ENCODE data around the gene HCN4. TPM values are rescaled to one million over a fixed set of nuclear protein-coding genes. Genes with fewer than 3 reads are reported as not detected.

The HCN4 gene
- total RNA-seq, 5 donors from 2014 or later (not counting 1 experiment from before 2014, with no cell fraction given), result not detected

GRCh38 chr15:73374604-73375003 lies 5.8 kb upstream of the HCN4 start:
- H3K4me3 Mint-ChIP-seq, result no peak overlapping the region
- Histone ChIP-seq H3K36me3 (ENCODE audit: control insufficient read depth in 2 of 2, extremely low read depth in 1 of 2, insufficient read depth in 1 of 2, low read length in 1 of 2) (no peaks in the 10 kb centered on the region), H3K4me3 (ENCODE audit: control insufficient read depth in 1 of 2, extremely low read depth in 1 of 2, low read length in 1 of 2) (no peak overlapping the region), H3K27ac (ENCODE audit: low read length) (no peak overlapping the region), H3K4me1 (ENCODE audit: control insufficient read depth in 1 of 2, extremely low read depth in 1 of 2, insufficient read depth in 2 of 2, low read length in 2 of 2) (no peaks in the 10 kb centered on the region), H3K27me3 (replicated peaks in 1 of 2; ENCODE audit: control insufficient read depth in 2 of 2, extremely low read depth in 1 of 2, insufficient read depth in 2 of 2, low read length in 1 of 2) (peaks cover 12 to 46% of the 10 kb centered on the region in 2 experiments), H3K9me3 (no peaks in the 10 kb centered on the region)
- H3K36me3 Mint-ChIP-seq, result no peaks in the 10 kb centered on the region
- no peaks in the 10 kb centered on the region for H3K4me1 Mint-ChIP-seq
- no peak overlapping the region for H3K27ac Mint-ChIP-seq
- ChIA-PET POLR2A (no interaction called here), CTCF (no interaction called here)
- H3K9me3 Mint-ChIP-seq, result no peaks in the 10 kb centered on the region
- peaks cover 30 to 35% of the 10 kb centered on the region in 2 donors for H3K27me3 Mint-ChIP-seq
- DNase-seq, result no peak
- 51% methylated on average over 5 of the region's 6 CpGs for WGBS (ENCODE audit: insufficient coverage)
- ATAC-seq (replicated peaks in 1 of 4), result no peak

GRCh38 chr15:73373221-73373620 lies 4.5 kb upstream of the HCN4 start:
- no peak for DNase-seq

GRCh38 chr15:73371812-73372211 lies 3.1 kb upstream of the HCN4 start:
- H3K36me3 Mint-ChIP-seq, result no peaks in the 10 kb centered on the region
- H3K9me3 Mint-ChIP-seq, result no peaks in the 10 kb centered on the region
- H3K9me3 ChIP-seq, result no peaks in the 10 kb centered on the region
- CTCF ChIA-PET, result interaction anchor here in 1 of 2 donors (0.5 kb wide), 1 partner anchor 30 kb away, joined by 5 read pairs; no protein-coding TSS in a partner anchor
- WGBS (ENCODE audit: insufficient coverage), result 70% methylated on average over 1 of the region's 2 CpGs
- H3K27ac Mint-ChIP-seq, result no peak overlapping the region
- POLR2A ChIA-PET, result no interaction called here
- ATAC-seq (replicated peaks in 1 of 4), result no peak
- H3K4me3 ChIP-seq (ENCODE audit: control insufficient read depth in 1 of 2, extremely low read depth in 1 of 2, low read length in 1 of 2), result no peak overlapping the region
- peaks cover 33 to 49% of the 10 kb centered on the region in 2 donors for H3K27me3 Mint-ChIP-seq
- peaks cover 0 to 3% (median 1%) of the 10 kb centered on the region in 3 donors for H3K4me1 Mint-ChIP-seq
- peaks cover 15 to 58% of the 10 kb centered on the region in 2 experiments for H3K27me3 ChIP-seq (replicated peaks in 1 of 2; ENCODE audit: control insufficient read depth in 2 of 2, extremely low read depth in 1 of 2, insufficient read depth in 2 of 2, low read length in 1 of 2)
- H3K4me3 Mint-ChIP-seq, result no peak overlapping the region
- DNase-seq, result no peak
- no peaks in the 10 kb centered on the region for H3K36me3 ChIP-seq (ENCODE audit: control insufficient read depth in 2 of 2, extremely low read depth in 1 of 2, insufficient read depth in 1 of 2, low read length in 1 of 2)
- peaks cover 0 to 5% of the 10 kb centered on the region in 2 experiments for H3K4me1 ChIP-seq (ENCODE audit: control insufficient read depth in 1 of 2, extremely low read depth in 1 of 2, insufficient read depth in 2 of 2, low read length in 2 of 2)
- H3K27ac ChIP-seq (ENCODE audit: low read length), result no peak overlapping the region

More at GRCh38 chr15:73373221-73373620, 4.5 kb upstream of the HCN4 start:
- no peak overlapping the region for H3K4me3 Mint-ChIP-seq
- no peaks in the 10 kb centered on the region for H3K36me3 ChIP-seq (ENCODE audit: control insufficient read depth in 2 of 2, extremely low read depth in 1 of 2, insufficient read depth in 1 of 2, low read length in 1 of 2)
- POLR2A ChIA-PET, result no interaction called here
- no peaks in the 10 kb centered on the region for H3K9me3 Mint-ChIP-seq
- CTCF ChIA-PET, result interaction anchor here in 1 of 2 donors (0.5 to 0.6 kb wide), 2 partner anchors 73 to 243 kb away, joined by 3 read pairs; no protein-coding TSS in a partner anchor
- H3K27me3 ChIP-seq (replicated peaks in 1 of 2; ENCODE audit: control insufficient read depth in 2 of 2, extremely low read depth in 1 of 2, insufficient read depth in 2 of 2, low read length in 1 of 2), result peaks cover 12 to 51% of the 10 kb centered on the region in 2 experiments
- H3K9me3 ChIP-seq, result no peaks in the 10 kb centered on the region
- H3K27ac ChIP-seq (ENCODE audit: low read length), result no peak overlapping the region
- no peaks in the 10 kb centered on the region for H3K4me1 Mint-ChIP-seq
- no peak for ATAC-seq (replicated peaks in 1 of 4)
- H3K4me1 ChIP-seq (ENCODE audit: control insufficient read depth in 1 of 2, extremely low read depth in 1 of 2, insufficient read depth in 2 of 2, low read length in 2 of 2), result peaks cover 0 to 5% of the 10 kb centered on the region in 2 experiments
- peaks cover 29 to 43% of the 10 kb centered on the region in 2 donors for H3K27me3 Mint-ChIP-seq
- no peak overlapping the region for H3K27ac Mint-ChIP-seq
- WGBS (ENCODE audit: insufficient coverage), result no CpG with 5 or more reads among the region's 1 CpG
- H3K4me3 ChIP-seq (ENCODE audit: control insufficient read depth in 1 of 2, extremely low read depth in 1 of 2, low read length in 1 of 2), result no peak overlapping the region
- H3K36me3 Mint-ChIP-seq, result no peaks in the 10 kb centered on the region

GRCh38 chr15:73370151-73370550 lies 1.4 kb upstream of the HCN4 start:
- Histone ChIP-seq H3K36me3 (ENCODE audit: control insufficient read depth in 2 of 2, extremely low read depth in 1 of 2, insufficient read depth in 1 of 2, low read length in 1 of 2) (no peaks in the 10 kb centered on the region), H3K4me3 (ENCODE audit: control insufficient read depth in 1 of 2, extremely low read depth in 1 of 2, low read length in 1 of 2) (no peak overlapping the region), H3K27me3 (replicated peaks in 1 of 2; ENCODE audit: control insufficient read depth in 2 of 2, extremely low read depth in 1 of 2, insufficient read depth in 2 of 2, low read length in 1 of 2) (peaks cover 16 to 69% of the 10 kb centered on the region in 2 experiments), H3K27ac (ENCODE audit: low read length) (no peak overlapping the region), H3K4me1 (ENCODE audit: control insufficient read depth in 1 of 2, extremely low read depth in 1 of 2, insufficient read depth in 2 of 2, low read length in 2 of 2) (peaks cover 0 to 5% of the 10 kb centered on the region in 2 experiments), H3K9me3 (no peaks in the 10 kb centered on the region)
- ChIA-PET POLR2A (no interaction called here), CTCF (no interaction called here)
- WGBS (ENCODE audit: insufficient coverage), result no CpG with 5 or more reads among the region's 3 CpGs
- Mint-ChIP-seq H3K27ac (no peak overlapping the region), H3K27me3 (peaks cover 46 to 66% of the 10 kb centered on the region in 2 donors), H3K4me1 (peaks cover 0 to 3% (median 1%) of the 10 kb centered on the region in 3 donors), H3K36me3 (no peaks in the 10 kb centered on the region), H3K9me3 (no peaks in the 10 kb centered on the region), H3K4me3 (no peak overlapping the region)
- DNase-seq (no peak), ATAC-seq (replicated peaks in 1 of 4) (no peak)

GRCh38 chr15:73369154-73369694 lies 466 bp upstream of the HCN4 start:
- Histone ChIP-seq H3K4me3 (ENCODE audit: control insufficient read depth in 1 of 2, extremely low read depth in 1 of 2, low read length in 1 of 2) (no peak overlapping the region), H3K4me1 (ENCODE audit: control insufficient read depth in 1 of 2, extremely low read depth in 1 of 2, insufficient read depth in 2 of 2, low read length in 2 of 2) (peaks cover 0 to 5% of the 10 kb centered on the region in 2 experiments), H3K9me3 (no peaks in the 10 kb centered on the region), H3K27me3 (replicated peaks in 1 of 2; ENCODE audit: control insufficient read depth in 2 of 2, extremely low read depth in 1 of 2, insufficient read depth in 2 of 2, low read length in 1 of 2) (peaks cover 17 to 69% of the 10 kb centered on the region in 2 experiments), H3K27ac (ENCODE audit: low read length) (no peak overlapping the region), H3K36me3 (ENCODE audit: control insufficient read depth in 2 of 2, extremely low read depth in 1 of 2, insufficient read depth in 1 of 2, low read length in 1 of 2) (no peaks in the 10 kb centered on the region)
- DNase-seq, result no peak
- Mint-ChIP-seq H3K27ac (no peak overlapping the region), H3K4me1 (peaks cover 0 to 3% (median 1%) of the 10 kb centered on the region in 3 donors), H3K4me3 (no peak overlapping the region), H3K27me3 (peaks cover 47 to 72% of the 10 kb centered on the region in 2 donors), H3K9me3 (no peaks in the 10 kb centered on the region), H3K36me3 (no peaks in the 10 kb centered on the region)
- ATAC-seq (replicated peaks in 1 of 4), result no peak
- WGBS (ENCODE audit: insufficient coverage), result 3% methylated on average over 41 of the region's 44 CpGs
- POLR2A ChIA-PET, result no interaction called here
- CTCF ChIA-PET, result no interaction called here

- no peaks in the 10 kb centered on the region for H3K9me3 ChIP-seq
- no peak overlapping the region for H3K27ac ChIP-seq (ENCODE audit: low read length)
- no peak overlapping the region for H3K4me3 Mint-ChIP-seq
- DNase-seq (no peak), ATAC-seq (replicated peaks in 1 of 4) (no peak)
- WGBS (ENCODE audit: insufficient coverage), result 3% methylated on average over 89 of the region's 90 CpGs
- H3K4me1 Mint-ChIP-seq, result peaks cover 0 to 3% (median 1%) of the 10 kb centered on the region in 3 donors
- H3K4me3 ChIP-seq (ENCODE audit: control insufficient read depth in 1 of 2, extremely low read depth in 1 of 2, low read length in 1 of 2), result no peak overlapping the region
- ChIA-PET CTCF (no interaction called here), POLR2A (no interaction called here)
- H3K36me3 ChIP-seq (ENCODE audit: control insufficient read depth in 2 of 2, extremely low read depth in 1 of 2, insufficient read depth in 1 of 2, low read length in 1 of 2), result no peaks in the 10 kb centered on the region
- no peaks in the 10 kb centered on the region for H3K9me3 Mint-ChIP-seq
- no peaks in the 10 kb centered on the region for H3K36me3 Mint-ChIP-seq
- H3K27me3 Mint-ChIP-seq, result peaks cover 44 to 72% of the 10 kb centered on the region in 2 donors
- H3K27me3 ChIP-seq (replicated peaks in 1 of 2; ENCODE audit: control insufficient read depth in 2 of 2, extremely low read depth in 1 of 2, insufficient read depth in 2 of 2, low read length in 1 of 2), result peaks cover 17 to 76% of the 10 kb centered on the region in 2 experiments
- H3K27ac Mint-ChIP-seq, result no peak overlapping the region
- peaks cover 0 to 5% of the 10 kb centered on the region in 2 experiments for H3K4me1 ChIP-seq (ENCODE audit: control insufficient read depth in 1 of 2, extremely low read depth in 1 of 2, insufficient read depth in 2 of 2, low read length in 2 of 2)
Measured at GRCh38 chr15:73367624-73368300, 996 bp downstream of the HCN4 start.

Data from T-cell (primary cell).